ENCODE results near the gene CHAF1A.

- TF ChIP-seq, protein P1, sequence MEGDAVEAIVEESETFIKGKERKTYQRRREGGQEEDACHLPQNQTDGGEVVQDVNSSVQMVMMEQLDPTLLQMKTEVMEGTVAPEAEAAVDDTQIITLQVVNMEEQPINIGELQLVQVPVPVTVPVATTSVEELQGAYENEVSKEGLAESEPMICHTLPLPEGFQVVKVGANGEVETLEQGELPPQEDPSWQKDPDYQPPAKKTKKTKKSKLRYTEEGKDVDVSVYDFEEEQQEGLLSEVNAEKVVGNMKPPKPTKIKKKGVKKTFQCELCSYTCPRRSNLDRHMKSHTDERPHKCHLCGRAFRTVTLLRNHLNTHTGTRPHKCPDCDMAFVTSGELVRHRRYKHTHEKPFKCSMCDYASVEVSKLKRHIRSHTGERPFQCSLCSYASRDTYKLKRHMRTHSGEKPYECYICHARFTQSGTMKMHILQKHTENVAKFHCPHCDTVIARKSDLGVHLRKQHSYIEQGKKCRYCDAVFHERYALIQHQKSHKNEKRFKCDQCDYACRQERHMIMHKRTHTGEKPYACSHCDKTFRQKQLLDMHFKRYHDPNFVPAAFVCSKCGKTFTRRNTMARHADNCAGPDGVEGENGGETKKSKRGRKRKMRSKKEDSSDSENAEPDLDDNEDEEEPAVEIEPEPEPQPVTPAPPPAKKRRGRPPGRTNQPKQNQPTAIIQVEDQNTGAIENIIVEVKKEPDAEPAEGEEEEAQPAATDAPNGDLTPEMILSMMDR (conservative IDR thresholded peaks at IDR 0.05 in 1 of 2, IDR thresholded peaks at IDR 0.05 in 1 of 2; ENCODE audit: low read depth in 1 of 2, low read length in 2 of 2): no peak
- no peak for TF ChIP-seq EZH2 (IDR thresholded peaks at IDR 0.05; ENCODE audit: low read length, missing control alignments)
These were observed 25.8 kb upstream of the CHAF1A start for GRCh38 chr19:4376671-4376990.
